HG02798 (cell line): Measurements from ENCODE around the gene FOXP1.
A peak's percentile ranks its signal among the peaks of the same experiment; 100 is the strongest.

Source experiments
- ATAC-seq: cut with Tn5 transposase; IDR thresholded peaks from one replicate; pipeline ENCODE4 v1.9.1; 2021; ENCODE audit warnings: mild to moderate bottlenecking; ENCODE audit not compliant: unreplicated experiment, poor library complexity

Gene FOXP1

DNA sequence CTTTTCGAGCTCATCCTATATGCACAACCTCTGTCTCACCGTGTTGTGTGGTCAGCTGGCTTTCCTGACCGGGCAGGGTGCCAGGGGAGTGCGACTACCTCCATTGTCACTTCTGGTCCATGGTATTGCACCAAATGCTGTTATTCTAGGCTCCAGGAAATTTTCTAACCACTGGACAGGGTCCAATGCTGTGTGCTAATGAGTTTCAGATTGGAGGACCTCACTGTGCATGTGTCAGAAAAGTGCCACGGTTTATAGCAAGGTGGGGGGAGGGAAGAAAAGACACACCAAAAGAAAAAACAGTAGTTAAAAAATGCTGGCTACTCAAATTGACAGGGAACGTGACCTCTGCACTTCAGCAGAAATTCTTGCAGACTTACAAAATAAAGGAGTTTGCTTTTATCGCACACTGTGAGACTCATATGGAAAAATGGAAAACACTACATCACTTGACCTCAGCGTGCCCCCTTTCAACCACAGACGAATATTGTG is 480.1 kb downstream of the FOXP1 start:
- ATAC-seq: no peak

DNA sequence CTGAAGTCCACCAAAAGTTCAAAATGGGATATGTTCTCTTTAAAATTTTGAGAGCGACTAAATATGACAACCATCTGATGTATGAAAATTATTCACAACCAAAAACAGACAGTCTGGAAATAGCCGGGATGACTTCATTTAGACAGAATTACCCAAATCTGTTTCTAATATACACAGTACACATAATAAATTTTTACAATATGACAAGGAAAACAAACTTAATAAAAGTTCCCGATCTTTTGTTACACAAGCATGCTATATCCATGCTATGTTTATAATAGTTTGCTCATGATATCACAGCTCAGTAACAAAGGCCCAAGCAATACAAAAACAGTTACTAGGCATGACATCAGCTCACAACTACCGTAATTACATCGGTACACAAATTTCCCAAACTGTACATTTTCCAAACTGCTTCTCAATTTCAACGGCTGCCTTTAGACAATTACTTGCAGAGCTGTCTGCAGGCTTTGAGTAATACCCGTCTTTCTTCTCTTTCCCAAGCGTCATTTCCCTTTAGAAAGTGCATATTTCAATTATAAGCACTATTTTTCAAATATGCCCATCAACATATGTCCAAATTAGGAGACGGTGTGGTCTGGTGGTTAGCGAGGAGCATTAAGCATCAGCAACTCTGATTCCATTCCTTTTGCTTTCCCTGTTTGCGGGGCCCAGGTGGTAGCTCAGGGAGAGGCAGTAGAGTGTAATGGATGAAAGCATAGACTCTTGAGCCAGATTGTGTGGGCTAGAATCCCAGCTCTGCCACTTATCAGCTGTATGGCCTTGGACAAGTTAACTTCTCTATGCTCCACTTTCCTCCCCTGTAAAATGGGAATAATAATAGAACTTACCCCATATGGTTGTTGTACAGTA is 481.2 kb downstream of the FOXP1 start:
- ATAC-seq: no peak

DNA sequence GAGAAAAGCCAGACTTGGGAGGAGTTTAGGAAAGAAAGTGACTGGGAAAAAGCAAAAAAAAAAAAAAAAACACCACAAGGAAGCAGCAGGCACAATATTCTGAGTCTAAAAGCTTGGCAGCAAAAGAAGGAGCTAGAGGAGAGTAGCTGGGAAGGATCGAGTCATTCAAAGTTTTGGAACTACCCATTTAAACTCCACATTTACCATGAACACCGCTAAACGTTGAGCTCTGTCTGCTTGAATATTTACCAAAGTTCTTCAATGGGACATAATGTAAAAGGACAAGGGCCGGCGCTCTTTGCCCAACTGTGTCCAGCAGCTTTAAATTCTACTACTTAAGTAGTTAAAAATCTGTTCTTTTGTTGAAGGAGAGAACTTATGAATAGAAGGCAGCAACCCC is 481.9 kb downstream of the FOXP1 start:
- no peak for ATAC-seq

DNA sequence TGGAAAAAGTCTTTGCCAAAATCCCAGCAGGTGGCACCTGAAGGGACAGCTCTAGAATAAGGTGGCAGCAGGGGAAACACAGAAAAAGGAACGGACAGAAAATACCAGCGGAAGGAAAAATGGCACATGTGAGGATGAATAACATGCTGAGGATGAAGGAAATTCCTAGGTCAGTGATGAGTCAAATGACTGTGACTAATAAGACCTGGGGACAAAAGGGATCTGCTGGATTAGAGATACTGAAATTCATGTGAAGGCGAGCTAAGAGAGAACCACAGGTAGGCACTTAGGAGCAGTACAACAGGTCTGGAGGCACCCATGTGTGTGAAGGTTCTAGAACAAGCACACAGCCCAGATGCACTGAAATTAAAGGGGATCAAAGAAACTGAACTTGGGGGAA is 482.5 kb downstream of the FOXP1 start:
- ATAC-seq: no peak

DNA sequence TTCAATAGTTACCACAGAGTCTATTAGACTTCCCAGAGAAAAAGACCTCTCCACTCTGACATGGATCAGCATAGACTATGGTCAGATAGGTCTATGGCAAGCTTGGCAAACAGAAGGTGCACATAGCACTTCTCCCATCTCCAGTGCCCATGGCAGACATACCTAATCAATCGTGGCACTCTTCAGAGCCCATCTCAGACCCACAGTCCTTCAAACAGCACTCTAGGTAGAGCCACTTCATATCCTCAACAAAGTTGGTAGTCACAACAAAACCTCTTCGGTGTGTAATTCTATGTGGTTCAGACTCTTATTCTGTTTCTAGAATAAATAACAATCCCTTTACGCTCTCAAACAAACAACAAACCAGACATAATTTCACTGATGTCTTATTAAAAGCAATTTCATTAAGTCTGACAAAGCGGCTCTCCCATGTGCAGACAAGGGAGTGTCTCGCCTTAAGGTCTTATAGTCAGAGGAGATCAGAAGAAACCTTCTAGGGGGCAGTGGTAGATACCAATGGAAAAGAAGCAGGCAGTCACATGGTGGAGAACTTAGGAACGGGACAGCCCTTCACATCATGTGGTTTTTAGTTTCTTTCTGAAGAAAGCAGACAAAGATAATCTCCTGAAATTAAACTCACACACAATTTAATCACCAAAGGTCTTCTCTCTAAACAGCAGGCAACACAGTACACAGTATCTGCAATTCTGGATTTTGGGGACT is 483.4 kb downstream of the FOXP1 start:
- ATAC-seq: no peak

DNA sequence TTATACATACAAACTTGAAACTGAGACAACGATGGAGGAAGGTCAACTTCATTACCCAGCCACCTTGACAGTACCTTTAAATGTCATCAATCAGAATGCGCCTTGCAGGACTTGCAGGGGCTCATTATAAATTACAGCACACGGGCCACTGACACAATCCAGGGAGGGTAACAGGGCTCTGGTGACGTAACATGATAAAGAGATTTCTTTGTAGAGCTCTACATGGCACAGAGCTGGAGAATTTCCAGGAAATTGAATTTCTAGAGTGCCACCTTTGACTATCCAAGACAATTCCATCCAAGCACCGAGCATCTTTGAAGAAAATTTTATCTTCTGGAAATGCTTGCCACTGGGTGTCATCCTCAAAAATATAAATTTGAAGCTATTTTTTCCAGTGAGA is 486.0 kb downstream of the FOXP1 start:
- ATAC-seq: no peak

DNA sequence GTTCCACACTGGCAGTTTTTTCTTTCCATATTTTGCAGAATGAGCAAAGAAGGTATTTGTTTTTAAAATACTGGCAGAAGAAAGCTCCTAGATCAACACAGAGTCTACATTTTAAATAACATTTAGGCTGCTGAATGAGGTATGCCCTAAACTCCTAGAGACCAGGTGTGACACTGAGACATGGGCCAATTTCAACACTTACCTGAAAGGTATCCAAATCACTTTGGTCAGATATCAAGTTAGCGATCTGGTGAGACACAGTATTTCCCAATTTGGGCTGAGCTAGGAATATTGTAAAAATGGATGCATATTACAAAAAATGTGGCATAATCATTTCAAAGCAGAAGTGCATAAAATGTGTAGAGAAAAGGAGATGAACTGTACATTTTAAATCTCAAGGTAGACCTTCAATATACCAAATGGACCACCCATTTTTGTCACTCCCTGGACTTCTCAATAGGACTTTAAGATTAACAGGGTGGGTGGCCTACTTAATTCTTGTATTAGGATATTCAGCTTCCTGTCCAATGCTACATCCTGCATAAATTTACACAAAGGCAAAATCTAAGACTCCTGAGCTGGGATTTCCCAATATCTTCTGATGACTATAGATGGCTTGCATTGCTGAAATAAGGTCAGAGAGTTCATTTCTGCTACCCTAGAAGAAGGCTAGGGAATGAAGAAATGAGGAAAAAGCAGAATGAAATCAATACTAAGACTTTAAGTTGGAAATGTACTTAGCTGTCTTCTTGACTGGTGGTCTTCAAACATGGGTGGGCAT is 487.8 kb downstream of the FOXP1 start:
- ATAC-seq: no peak

DNA sequence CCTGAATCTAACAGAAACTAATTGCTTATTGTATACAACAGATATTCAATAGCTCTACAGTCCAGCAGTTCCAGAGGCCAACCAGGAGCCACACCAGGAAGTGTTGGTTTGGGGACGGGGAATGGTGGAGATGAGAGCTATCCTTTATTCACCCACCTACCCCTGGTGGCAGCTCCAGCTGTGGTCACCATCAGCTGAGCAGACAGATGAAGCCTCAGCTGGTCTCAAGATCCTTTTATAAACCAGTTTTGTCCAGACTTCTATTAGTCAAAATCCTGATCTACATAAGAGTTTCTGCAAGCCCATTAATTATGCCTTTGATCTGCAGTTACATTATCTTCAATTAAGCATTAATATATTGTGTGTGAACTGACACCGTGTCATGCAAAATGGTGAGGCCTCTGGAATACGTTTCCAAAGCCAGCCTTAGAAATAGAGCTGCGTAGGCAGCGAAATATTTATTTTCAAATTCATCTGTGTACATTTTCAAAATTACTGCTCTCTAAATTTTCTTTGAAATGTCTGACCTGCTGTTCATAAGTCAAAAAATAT is 488.8 kb downstream of the FOXP1 start:
- ATAC-seq: no peak

DNA sequence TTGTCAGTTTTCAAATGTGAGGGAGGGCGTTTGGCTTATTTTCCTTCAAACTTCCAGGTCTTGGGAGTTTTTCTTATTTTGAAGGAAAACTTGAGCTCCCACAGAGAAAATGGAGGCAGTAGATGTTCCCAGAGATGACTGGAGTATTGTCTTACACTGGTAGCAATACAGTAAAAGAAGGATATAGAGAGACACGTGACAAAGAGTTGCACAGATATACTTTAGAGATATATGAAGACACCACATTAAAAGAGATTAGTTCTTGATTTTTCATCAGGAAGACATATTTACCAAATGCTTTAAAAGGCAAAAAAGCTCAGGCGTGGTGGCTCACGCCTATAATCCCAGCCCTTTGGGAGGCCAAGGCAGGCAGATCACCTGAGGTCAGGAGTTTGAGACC is 490.9 kb downstream of the FOXP1 start:
- ATAC-seq: no peak

DNA sequence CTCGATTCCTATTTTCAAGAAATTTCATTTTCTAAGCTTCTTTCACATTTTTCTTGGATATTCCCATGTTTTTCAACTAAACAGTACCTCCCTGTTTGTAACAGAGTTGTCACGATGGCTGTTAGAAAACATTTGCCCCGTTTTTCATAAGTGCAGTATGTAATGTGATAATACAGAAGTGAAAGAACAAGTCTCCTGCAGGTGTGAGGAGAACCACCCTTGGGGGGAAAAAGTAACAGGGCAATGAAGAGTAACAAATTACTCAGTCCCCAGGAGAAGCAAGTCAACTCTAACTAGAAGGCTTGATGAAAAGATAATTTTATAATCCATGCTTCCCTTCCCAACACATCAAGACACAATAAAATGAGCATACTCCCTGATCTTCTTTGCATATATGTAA is 493.3 kb downstream of the FOXP1 start:
- ATAC-seq: no peak

DNA sequence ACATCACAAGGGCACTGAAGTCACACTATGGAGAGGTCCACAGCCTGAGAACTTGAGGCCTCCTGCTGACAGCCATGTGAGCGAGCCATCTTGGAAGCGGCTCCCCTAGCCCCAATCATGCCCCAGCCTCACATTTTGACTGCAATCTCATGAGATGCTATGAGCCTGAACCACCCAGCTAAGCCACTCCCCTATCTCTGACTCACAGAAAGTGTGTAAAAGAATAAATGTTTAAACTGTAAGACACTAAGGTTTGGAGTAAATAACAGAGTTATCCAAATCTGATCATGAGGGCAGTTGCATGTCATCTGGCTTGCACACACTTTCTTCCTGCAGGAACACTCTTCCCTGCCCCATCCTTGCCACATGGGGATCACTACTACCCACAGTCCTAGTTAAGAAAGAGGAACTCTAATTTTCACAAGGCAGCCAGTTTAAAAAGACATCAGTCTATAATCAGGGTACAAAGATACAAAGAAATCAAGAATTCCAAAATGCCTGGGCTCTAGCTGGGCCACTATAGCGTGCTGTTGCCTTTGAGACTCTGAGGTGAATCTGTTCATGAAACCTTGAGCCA is 494.2 kb downstream of the FOXP1 start:
- ATAC-seq: no peak

DNA sequence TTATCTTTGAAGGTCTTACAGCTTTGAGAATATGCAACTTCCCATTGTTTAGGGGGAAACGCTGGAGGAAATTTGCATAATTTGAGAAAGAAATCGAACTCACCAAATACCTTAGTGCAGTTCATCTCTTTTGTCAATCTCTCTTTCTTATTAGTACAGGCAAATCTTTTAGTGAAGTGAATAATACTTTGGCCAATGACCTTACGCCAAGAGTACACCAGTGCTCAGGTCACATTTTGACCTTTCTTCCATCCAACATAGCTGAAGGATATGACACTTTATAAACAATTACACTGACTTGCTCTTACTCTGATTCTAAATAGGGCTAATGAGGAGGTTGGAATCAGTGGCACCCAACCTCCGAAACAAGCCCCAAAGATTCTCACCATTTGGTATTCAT is 494.8 kb downstream of the FOXP1 start:
- no peak for ATAC-seq

DNA sequence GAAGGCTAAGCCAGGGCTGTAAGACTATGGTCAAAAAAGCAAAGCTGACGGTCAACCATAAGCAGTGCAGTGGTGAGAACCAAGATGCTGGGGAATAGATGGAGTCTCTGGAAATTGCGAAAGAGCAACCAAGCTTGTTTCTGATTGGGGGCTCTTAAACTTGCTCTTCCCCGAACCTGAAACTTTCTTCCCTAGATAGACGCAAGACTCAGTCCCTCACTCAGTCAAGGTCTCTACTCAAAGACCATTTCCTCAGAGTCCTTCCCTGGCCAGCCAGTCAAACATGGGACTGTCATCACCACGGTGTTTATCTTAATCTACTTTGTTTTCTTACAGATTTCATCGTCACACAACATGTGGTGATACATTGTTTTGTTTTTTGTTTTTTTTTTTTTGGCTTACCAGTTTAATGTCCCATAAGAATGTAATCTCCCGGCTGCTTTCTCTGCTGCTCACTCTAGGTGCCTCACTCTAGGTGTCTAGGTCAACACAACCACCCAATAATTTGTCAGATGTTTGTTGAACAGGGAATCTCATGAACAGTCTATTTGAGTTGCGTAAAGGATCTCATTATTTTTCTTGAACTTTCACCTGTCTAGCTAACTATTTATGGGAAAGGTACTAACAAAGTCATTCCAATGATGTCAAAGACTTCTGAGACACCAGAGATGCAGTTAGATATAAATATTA is 495.4 kb downstream of the FOXP1 start:
- ATAC-seq: no peak

DNA sequence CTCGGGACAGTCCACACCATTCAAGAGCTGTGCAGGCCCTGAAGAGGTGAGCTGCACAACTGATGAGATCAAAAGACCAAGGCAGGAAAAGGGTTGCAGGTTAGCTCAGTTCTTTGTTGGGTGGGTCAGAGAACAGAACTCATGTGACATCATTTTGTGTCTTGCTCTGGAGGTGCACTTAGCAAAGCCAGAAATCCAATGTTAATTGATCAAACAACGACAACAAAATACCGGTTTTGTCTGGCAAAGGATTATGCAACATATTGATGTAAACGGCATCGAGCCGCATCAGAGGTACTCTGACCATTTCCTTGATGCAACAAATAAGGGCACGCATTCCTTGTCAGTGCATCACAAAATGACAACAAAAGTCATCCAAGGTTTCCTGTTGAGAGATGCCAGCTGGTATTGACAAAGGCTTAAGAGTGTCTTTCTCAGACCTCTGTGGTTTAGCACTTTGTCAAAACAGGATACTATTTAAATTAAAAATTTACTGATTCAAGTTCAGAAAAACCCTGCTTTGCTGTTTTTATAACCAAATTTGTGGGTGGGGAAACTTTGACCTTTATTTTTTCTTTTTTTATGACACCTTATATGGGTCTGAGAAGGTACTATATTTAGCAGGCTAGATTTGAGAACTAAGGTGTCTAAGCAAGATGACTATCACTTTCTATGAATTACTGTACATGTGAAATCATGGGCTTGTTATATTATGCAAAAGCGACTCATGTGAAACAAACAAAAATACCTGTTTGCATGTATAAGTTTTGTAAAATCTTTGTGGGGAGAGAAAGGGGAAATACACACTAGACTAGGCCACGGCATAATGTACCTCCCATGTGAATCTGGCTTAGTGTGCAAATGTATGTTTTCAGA is 496.1 kb downstream of the FOXP1 start:
- peak; percentile 92 for ATAC-seq

DNA sequence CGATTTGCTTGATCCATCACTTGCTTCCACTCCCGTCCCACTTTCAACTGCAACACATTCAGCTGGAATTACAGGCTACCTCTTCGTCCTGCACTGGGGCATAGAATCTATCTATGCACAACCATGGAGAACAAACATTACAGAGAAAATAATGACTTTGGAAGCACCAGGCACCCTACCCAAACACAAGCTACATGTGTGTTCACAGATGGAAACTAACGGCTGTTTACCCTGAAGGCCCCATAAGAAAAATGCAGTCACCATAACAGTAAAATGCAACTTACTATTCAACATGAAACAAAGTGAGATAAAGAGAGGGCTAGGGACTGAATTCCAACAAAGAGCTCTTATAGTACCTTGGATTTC is 496.8 kb downstream of the FOXP1 start:
- ATAC-seq: no peak

DNA sequence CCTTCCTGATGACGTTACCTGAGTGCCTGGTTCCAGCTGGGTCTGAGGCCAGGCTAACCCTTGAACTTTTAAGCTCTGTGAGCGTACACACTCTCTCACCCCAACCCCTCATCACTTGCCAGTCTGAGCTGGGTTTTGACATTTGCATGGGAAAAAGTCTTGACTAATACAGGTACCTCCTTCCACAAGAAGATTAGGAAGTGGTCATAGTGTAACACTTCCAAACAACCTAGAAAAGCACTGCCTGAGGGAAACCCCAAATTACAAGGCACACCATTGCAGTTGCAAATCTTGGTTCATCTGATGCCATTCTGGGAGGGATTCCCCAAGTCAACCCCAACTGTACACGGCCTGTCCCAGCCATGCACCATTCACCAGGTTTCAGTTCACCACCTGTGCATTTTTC is 499.8 kb downstream of the FOXP1 start:
- no peak for ATAC-seq

DNA sequence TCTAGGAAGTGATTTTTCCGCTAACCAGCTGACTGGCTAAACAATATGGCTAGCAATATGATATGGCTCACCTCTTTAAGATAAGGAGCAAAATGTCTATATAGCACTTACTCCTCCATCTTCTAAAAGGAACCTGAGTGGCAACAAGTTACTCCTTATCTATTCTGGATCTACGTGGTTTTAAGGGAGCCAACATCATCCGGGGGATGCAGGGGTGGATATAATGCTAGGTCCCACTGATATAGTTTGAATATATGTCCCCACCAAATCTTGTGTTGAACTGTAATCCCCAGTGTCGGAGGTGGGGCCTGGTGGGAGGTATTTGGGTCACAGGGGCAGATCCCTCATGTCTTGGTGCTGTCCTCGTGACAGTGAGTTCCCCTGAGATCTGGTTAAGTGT is 500.7 kb downstream of the FOXP1 start:
- no peak for ATAC-seq

DNA sequence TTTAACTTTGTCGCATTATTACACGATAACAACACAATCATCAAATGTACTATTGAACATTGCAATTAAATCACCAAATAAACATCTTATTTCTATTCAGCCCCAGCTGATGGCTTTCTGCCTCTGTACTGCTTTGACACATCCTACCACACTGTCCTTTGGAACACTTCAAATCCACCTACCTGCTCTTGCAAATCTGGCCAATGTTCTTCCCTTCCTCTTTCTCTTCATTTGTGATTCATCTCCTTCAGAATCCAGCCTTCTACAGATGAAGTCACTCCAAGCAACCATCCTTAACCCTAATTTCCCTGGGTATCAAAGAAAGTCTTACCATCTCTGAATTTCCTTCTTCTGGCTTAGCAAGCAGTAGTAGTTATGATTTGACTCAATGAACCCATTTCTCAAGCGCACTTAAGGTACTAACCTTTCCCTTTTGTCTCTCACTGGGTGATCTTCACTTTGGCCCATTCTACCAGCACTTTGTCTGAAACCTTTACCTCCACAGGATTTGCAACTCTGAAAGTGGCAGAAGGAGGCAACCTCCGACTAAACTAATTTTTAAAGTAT is 502.9 kb downstream of the FOXP1 start:
- no peak for ATAC-seq
